Effector memory CD4-positive, alpha-beta T cell (primary cell): ENCODE results near the gene FAM181A.

ENCODE experiments used
- DNase-seq, 3 donors: peaks; one replicate each; pipeline ENCODE4 v3.0.0-alpha.2; 2020
- H3K27ac ChIP-seq: 2 replicates; pipeline ENCODE4 v1.7.0; 2013; ENCODE audit warnings: mild to moderate bottlenecking, low read length, moderate library complexity; ENCODE audit not compliant: insufficient read depth, poor library complexity, severe bottlenecking
- H3K27me3 ChIP-seq: replicated peaks from 2 replicates; pipeline ENCODE4 v1.7.0; 2013; ENCODE audit warnings: mild to moderate bottlenecking, low read length; ENCODE audit not compliant: insufficient read depth, control insufficient read depth, poor library complexity, severe bottlenecking
- H3K36me3 ChIP-seq: 2 replicates; pipeline ENCODE4 v1.7.0; 2013; ENCODE audit warnings: mild to moderate bottlenecking, low read length, moderate library complexity; ENCODE audit not compliant: control insufficient read depth, insufficient read depth
- H3K4me1 ChIP-seq: 2 replicates; pipeline ENCODE4 v1.7.0; 2013; ENCODE audit warnings: low read length, mild to moderate bottlenecking; ENCODE audit not compliant: control insufficient read depth, insufficient read depth, poor library complexity, severe bottlenecking
- H3K4me3 ChIP-seq: 2 replicates; pipeline ENCODE4 v1.7.0; 2013; ENCODE audit warnings: low read length, low read depth, mild to moderate bottlenecking; ENCODE audit not compliant: insufficient read depth, poor library complexity, severe bottlenecking
- H3K9me3 ChIP-seq: 2 replicates; pipeline ENCODE4 v1.7.0; 2013; ENCODE audit warnings: mild to moderate bottlenecking, low read length, moderate library complexity; ENCODE audit not compliant: control insufficient read depth

The FAM181A gene

DNA sequence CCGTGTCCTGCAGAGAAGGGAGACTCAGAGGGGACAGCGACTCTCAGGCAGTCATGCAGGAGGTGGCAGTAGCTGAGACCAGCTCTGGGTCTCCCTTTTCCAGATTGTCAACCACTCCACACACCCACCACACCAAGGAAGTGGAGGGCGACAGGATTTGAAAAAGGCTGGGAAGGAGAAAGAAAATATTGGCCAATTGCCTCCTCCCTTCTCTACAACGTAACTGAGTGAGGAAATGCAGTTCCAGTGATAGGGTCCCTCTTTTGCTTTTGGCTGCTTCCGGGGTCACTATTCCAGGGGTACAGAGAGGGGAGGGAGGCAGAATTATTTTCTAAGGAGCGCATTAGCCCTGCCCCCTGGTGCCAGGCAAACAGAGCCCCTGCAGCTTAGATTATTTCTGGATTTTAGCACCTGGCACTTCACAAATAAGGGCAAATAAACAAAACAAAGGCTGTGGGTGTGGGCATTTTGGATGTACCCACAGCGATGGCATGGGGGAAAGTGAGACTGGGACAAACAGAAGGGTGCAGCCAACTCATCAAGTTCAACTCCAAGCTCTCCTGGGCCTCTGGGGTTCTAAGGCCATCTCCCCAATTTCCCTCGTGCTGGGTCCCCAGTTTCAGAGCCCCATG lies 28.8 kb downstream of the FAM181A start:
- Histone ChIP-seq H3K27me3 (no peaks in the 10 kb centered on the region), H3K36me3 (no peaks in the 10 kb centered on the region), H3K27ac (peak overlapping the region; percentile 62), H3K4me3 (peak overlapping the region; percentile 13), H3K4me1 (peaks cover 84% of the 10 kb centered on the region), H3K9me3 (no peaks in the 10 kb centered on the region)
- no peak for DNase-seq

DNA sequence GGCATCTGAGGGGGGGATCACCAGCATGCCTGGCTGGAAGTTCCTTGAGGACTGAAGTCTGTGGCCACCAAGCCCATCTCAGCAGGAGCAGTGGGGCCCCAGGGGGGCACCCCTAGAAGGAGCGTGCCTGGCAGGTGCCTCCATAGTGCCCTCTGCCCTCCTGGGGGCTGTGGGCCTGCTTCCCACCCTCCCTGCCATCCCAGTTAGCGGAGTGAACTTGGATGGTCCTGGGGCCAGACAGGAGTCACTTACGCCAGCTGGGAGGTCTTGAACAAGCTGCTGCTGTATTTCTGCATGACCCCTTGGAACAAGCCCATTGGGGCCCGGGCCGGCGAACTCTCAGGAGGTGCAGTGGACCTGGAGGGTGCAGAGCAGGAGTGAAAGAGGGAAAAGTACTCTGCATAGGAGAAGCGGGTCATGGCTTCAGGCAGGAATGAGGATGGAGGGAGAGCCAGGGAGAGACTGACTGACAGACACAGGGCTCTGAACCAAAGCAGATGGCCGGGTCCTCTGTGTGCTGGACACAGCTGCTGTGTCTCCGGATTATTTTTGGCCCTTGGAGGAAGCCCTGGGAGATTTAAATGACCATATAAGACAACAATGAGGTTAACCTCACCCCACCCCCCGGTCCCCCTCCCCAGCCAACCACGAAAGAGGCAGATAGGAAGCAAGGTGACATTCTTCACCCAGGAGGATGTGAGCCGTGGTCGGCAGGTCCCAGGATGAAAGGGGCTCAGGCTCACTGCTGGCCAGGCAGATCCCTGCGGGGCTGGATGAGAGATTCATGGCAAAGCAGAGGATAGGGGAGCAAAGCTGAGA lies 29.6 kb downstream of the FAM181A start:
- Histone ChIP-seq H3K36me3 (no peaks in the 10 kb centered on the region), H3K4me1 (peaks cover 91% of the 10 kb centered on the region), H3K9me3 (no peaks in the 10 kb centered on the region), H3K4me3 (no peak overlapping the region), H3K27me3 (no peaks in the 10 kb centered on the region), H3K27ac (peak overlapping the region; percentile 8)
- DNase-seq, result no peak

DNA sequence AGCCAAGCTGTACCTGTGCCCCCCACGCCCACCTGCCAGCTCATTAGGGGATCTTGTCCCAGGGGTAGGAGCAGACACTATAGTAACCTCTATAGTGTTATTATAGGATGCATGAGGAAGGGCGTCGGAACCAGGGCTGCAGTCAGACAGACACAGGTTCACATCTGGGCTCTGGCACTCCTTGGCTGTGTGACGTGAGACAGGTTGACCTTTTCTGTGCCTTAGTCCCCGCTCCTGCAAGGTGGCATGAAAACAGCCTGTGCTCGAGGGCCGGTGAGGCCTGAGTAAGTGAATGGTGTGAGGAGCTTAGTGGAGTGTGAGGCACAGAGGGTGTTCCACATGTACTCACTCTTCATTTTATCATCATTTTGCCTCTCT lies 30.2 kb downstream of the FAM181A start:
- Histone ChIP-seq H3K4me3 (no peak overlapping the region), H3K27ac (peak overlapping the region; percentile 8), H3K36me3 (no peaks in the 10 kb centered on the region), H3K4me1 (peaks cover 93% of the 10 kb centered on the region), H3K27me3 (no peaks in the 10 kb centered on the region), H3K9me3 (no peaks in the 10 kb centered on the region)
- no peak for DNase-seq

DNA sequence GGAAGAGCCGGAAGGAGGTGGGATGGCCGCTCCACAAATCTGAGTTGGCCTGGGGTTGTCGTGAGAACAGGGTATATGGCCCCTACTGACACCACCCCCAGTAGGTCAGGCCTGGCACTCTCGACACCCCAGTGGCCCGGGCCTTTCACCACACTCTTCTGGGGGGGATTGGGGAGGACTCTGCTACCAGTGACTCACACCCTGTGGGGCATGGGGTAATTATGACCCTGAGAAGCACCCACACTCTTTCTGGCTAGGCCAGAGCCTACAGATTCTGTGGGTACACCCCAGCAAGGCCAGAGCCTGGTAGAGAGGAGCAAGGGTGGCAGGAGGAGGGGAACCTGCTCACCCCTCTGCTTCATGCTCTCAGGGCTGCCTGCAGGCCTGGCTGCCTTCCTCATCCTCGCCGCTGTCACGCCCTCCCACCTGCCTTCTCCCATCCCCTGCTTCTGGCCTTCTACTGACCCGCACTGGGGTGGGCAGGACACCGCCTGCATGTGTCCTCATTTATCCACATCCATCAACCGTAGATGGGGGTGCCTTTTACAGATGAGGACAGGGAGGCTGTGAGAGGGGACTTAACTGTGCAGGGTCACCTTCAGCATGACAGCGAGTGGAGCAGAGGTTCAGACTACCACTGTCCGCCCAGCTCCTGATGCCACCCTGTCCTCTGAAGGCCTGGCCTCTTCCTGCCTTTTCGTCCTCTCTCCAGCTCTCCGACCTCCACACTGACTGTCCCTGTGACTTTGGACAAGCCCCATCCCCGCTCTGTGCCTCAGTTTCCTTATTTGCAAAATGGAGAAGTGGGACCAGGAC lies 30.8 kb downstream of the FAM181A start:
- Histone ChIP-seq H3K4me3 (no peak overlapping the region), H3K4me1 (peaks cover 94% of the 10 kb centered on the region), H3K27ac (peak overlapping the region; percentile 66), H3K27me3 (no peaks in the 10 kb centered on the region), H3K36me3 (no peaks in the 10 kb centered on the region), H3K9me3 (no peaks in the 10 kb centered on the region)
- no peak for DNase-seq

DNA sequence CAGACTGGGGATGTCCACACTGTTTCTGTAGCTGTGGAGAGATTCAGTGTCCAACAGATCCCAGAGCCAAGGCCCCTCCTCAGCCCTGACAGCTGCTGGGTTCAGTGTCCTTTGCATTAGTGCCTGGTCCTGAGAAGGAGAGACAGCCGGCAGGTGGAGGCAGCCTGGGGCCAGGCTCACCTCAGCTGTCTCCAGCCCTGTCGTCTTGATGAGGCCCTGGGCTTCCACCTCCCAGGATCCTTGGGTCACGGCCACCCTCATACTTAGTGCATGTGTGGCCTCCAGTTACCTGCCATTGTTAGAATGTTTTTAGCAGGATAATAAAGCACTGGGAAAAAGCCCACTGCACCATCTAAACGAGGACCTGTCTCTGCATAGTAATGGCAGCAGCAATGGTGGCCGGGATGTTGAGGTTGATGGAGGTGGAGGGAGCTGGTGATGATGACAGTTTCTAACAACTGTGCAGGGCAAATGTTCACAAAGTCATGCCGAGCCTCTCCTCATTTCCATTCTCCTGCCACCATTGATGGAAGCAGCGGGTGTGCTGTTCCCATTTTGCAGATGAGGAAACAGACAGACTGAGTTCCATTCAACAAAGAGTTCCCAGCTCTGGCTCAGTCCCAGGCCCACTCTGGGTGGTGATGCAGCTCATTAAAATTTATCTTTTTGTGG lies 31.6 kb downstream of the FAM181A start:
- Histone ChIP-seq H3K27ac (peak overlapping the region; percentile 66), H3K4me1 (peaks cover 94% of the 10 kb centered on the region), H3K9me3 (no peaks in the 10 kb centered on the region), H3K36me3 (no peaks in the 10 kb centered on the region), H3K27me3 (no peaks in the 10 kb centered on the region), H3K4me3 (peak overlapping the region; percentile 10)
- DNase-seq, result no peak

DNA sequence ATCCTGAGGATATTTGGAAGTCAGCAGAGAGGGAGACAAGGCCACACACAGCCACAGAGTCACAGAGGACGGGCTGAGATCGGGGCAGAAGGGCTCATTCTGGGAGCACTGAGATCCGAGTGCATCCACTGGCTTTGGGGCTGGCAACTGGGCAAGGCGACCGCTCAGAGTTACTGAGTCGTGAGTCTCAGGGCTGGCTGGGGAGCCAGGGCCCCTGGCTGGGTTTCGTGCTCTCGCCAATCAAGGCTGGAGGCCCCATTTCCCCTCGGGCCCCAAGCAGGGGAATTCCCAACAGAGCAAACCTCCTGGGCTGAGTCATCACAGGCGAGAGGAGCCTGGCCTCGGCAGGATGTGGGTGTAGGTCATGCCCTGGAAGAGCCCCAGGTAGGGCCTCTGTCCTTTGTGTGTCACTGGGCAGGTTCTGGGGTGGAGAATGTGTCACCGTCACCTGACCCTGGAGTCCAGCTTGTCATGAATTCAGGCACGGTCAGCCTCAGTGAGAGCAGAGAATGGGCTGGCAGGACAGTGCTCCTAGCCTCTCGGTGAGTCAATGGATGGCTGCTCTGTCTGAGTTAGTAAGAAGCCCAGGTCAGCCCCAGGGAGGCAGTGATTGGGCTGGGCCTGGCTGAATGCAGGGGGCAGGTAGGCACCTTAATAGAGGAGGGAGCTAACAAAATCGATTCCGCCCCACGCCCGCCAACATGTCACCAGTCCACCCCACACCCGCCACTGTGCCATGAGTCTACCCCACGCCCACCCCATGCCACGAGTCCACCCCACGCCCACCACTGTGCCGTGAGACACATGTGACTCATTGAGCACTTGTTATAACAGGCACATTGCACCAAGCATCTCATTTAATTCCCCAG lies 32.3 kb downstream of the FAM181A start:
- H3K9me3 ChIP-seq, result no peaks in the 10 kb centered on the region
- no peaks in the 10 kb centered on the region for H3K36me3 ChIP-seq
- H3K4me3 ChIP-seq, result peak overlapping the region; percentile 10
- no peaks in the 10 kb centered on the region for H3K27me3 ChIP-seq
- H3K27ac ChIP-seq, result peak overlapping the region; percentile 66
- peak; percentile 91 to 95 (median 92) for DNase-seq
- H3K4me1 ChIP-seq, result peaks cover 94% of the 10 kb centered on the region

DNA sequence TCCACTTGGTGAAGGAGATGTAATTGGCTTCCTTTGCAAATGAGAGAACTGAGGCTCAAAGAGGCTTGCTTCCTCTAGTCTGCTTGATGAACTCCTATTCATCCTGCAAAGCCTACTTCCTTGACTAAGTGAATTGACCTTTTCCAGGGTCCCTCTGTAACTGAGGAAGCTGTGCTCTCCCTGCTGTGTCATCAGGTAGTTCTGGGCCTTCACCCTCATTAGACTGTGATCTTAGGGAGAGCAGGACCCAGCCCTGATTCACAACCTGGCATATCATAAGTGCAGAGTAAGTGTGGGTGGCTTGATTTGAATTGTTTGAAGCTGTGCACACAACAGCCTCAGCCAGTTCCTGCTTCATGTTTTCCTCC lies 32.9 kb downstream of the FAM181A start:
- Histone ChIP-seq H3K4me3 (no peak overlapping the region), H3K9me3 (no peaks in the 10 kb centered on the region), H3K27ac (peak overlapping the region; percentile 66), H3K4me1 (peaks cover 88% of the 10 kb centered on the region), H3K36me3 (no peaks in the 10 kb centered on the region), H3K27me3 (no peaks in the 10 kb centered on the region)
- no peak for DNase-seq

DNA sequence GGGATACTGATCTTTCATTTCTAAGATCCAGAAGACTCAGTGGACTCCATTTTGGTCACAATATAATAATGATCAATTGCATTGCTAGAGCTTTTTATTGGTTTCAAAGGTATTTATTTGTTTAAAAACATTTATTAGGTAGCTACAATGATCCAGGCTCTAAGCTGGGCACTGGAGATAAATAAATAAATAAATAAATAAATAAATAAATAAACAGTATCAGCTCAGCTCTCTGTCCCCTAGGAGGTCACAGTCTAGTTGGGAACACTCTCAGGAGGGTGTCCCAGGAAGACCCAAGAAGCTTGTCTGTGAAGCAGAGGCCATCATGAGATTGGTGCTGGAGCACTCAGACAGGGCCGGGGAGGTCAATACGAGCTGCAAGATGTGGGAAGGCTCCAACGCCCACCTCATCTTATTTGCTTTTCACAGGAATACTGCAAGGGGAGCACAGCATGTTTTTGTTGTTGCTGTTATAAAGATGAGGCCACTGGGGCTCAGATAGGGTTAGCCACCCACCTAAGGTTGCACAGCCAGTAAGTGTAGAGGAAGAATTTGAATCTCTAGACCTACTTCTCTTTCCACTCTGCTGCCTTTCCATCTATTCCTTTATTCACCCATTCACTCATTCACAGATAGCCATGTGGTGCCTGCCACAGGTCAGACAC lies 33.8 kb downstream of the FAM181A start:
- DNase-seq, result no peak
- no peaks in the 10 kb centered on the region for H3K9me3 ChIP-seq
- H3K27ac ChIP-seq, result no peak overlapping the region
- H3K4me3 ChIP-seq, result no peak overlapping the region
- peaks cover 80% of the 10 kb centered on the region for H3K4me1 ChIP-seq
- no peaks in the 10 kb centered on the region for H3K27me3 ChIP-seq
- H3K36me3 ChIP-seq, result no peaks in the 10 kb centered on the region

DNA sequence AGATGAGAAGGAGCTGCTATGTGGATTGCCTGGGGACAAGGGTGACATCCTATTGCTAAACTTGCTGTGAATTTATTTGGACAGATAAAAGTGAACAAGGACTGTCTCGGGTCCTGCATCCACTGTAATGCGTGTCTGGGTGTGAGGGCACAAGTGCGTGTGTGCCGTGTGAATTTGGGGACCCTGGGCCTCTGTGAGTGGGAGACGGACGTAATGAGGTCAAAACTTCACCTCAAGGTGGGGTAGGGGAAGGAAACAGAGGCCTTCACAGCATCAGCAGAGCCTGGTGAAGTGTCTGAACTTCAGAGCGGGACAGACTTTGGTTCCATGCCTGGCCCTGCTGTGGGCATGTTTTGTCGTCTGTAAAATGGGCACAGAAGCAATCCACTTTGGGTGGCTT lies 34.5 kb downstream of the FAM181A start:
- H3K4me1 ChIP-seq, result peaks cover 73% of the 10 kb centered on the region
- DNase-seq, result no peak
- no peaks in the 10 kb centered on the region for H3K36me3 ChIP-seq
- no peak overlapping the region for H3K4me3 ChIP-seq
- no peaks in the 10 kb centered on the region for H3K27me3 ChIP-seq
- H3K27ac ChIP-seq, result no peak overlapping the region
- H3K9me3 ChIP-seq, result no peaks in the 10 kb centered on the region
